Ramos (cell line): ENCODE measurements around the gene COLEC11.
"Not testable (repeated sequence)": the region's sequence is repeated elsewhere in the genome, so short reads cannot be mapped to it uniquely, and the experiment has no call there.

Experiments used
- in situ Hi-C: fragments of 300-500 bp; cut with MboI; formaldehyde crosslinking; loops from one replicate; pipeline ENCODE4 v1.14.3; 2022; ENCODE audit warnings: low sequenced_read_pairs; ENCODE audit not compliant: unreplicated experiment

COLEC11 gene

GRCh38 chr2:3619661-3620060 lies 24.7 kb downstream of the COLEC11 start:
- in situ Hi-C loops = not testable (repeated sequence)

- in situ Hi-C loops = no loop called here
Measured at GRCh38 chr2:3620834-3621233, 25.9 kb downstream of the COLEC11 start.

- in situ Hi-C loops = no loop called here
Measured at GRCh38 chr2:3622967-3623366, 28.1 kb downstream of the COLEC11 start.

- in situ Hi-C loops = no loop called here
Measured at GRCh38 chr2:3624059-3624794, 29.3 kb downstream of the COLEC11 start.

GRCh38 chr2:3625186-3625585 lies 30.3 kb downstream of the COLEC11 start:
- in situ Hi-C loops = no loop called here

GRCh38 chr2:3626118-3626811 lies 31.4 kb downstream of the COLEC11 start:
- in situ Hi-C loops = no loop called here

- in situ Hi-C loops = no loop called here
Measured at GRCh38 chr2:3626812-3627499, 32.0 kb downstream of the COLEC11 start.

GRCh38 chr2:3627500-3628100 lies 32.7 kb downstream of the COLEC11 start:
- in situ Hi-C loops = no loop called here

GRCh38 chr2:3628241-3628679 lies 33.3 kb downstream of the COLEC11 start:
- in situ Hi-C loops = no loop called here

GRCh38 chr2:3628800-3629199 lies 33.9 kb downstream of the COLEC11 start:
- in situ Hi-C loops = no loop called here

- in situ Hi-C loops = no loop called here
Measured at GRCh38 chr2:3630631-3631030, 35.7 kb downstream of the COLEC11 start.

GRCh38 chr2:3631161-3631850 lies 36.4 kb downstream of the COLEC11 start:
- in situ Hi-C loops = no loop called here

- in situ Hi-C loops = no loop called here
Measured at GRCh38 chr2:3631851-3632659, 37.1 kb downstream of the COLEC11 start.

- in situ Hi-C loops = no loop called here
Measured at GRCh38 chr2:3633089-3633981, 38.4 kb downstream of the COLEC11 start.

GRCh38 chr2:3633982-3634595 lies 39.2 kb downstream of the COLEC11 start:
- in situ Hi-C loops = no loop called here

GRCh38 chr2:3634596-3635121 lies 39.7 kb downstream of the COLEC11 start:
- in situ Hi-C loops = no loop called here

- in situ Hi-C loops = no loop called here
Measured at GRCh38 chr2:3635171-3635974, 40.5 kb downstream of the COLEC11 start.
